ENCODE results near the gene RYR3. TPM values are rescaled to one million over a fixed set of nuclear protein-coding genes. Genes with fewer than 3 reads are reported as not detected.

The RYR3 gene
- total RNA-seq, 1 experiment from 2014 or later = not detected

GRCh38 chr15:33461671-33462070, 150.9 kb downstream of the RYR3 start:
- H3K79me2 ChIP-seq (ENCODE audit: low read length) = no peaks in the 10 kb centered on the region
- H3K9me2 ChIP-seq (replicated peaks; ENCODE audit: insufficient read depth, low read length) = no peaks in the 10 kb centered on the region
- H3K9me3 ChIP-seq (ENCODE audit: low read length) = no peaks in the 10 kb centered on the region
- no peaks in the 10 kb centered on the region for H3K4me1 ChIP-seq (ENCODE audit: low read length)
- no peak overlapping the region for H2AFZ ChIP-seq (ENCODE audit: low read length)
- no peak overlapping the region for H3K4me3 ChIP-seq (ENCODE audit: low read length)
- no peaks in the 10 kb centered on the region; the same call in 1 of the 2 replicates for H3K27me3 ChIP-seq (ENCODE audit: low read length)
- no peak overlapping the region for H3K27ac ChIP-seq (ENCODE audit: low read length)
- H3K4me2 ChIP-seq (ENCODE audit: low read depth, low read length, poor library complexity, severe bottlenecking) = no peak overlapping the region
- no peaks in the 10 kb centered on the region for H3K36me3 ChIP-seq (ENCODE audit: insufficient read depth, low read length)
- H4K20me1 ChIP-seq (ENCODE audit: insufficient read depth, low read depth, low read length) = no peaks in the 10 kb centered on the region
- no peak for DNase-seq
- no peak overlapping the region for H3K9ac ChIP-seq (ENCODE audit: low read length)

- Histone ChIP-seq H3K4me1 (ENCODE audit: low read length) (no peaks in the 10 kb centered on the region), H3K9me3 (ENCODE audit: low read length) (no peaks in the 10 kb centered on the region), H4K20me1 (ENCODE audit: insufficient read depth, low read depth, low read length) (no peaks in the 10 kb centered on the region), H3K9me2 (replicated peaks; ENCODE audit: insufficient read depth, low read length) (no peaks in the 10 kb centered on the region), H3K9ac (ENCODE audit: low read length) (no peak overlapping the region), H3K27ac (ENCODE audit: low read length) (no peak overlapping the region), H3K4me2 (ENCODE audit: low read depth, low read length, poor library complexity, severe bottlenecking) (no peak overlapping the region), H2AFZ (ENCODE audit: low read length) (no peak overlapping the region), H3K79me2 (ENCODE audit: low read length) (no peaks in the 10 kb centered on the region), H3K27me3 (ENCODE audit: low read length) (no peaks in the 10 kb centered on the region), H3K36me3 (ENCODE audit: insufficient read depth, low read length) (no peaks in the 10 kb centered on the region), H3K4me3 (ENCODE audit: low read length) (no peak overlapping the region)
- no peak for DNase-seq
Observed at GRCh38 chr15:33467146-33467815, 156.5 kb downstream of the RYR3 start.

- Histone ChIP-seq H2AFZ (ENCODE audit: low read length) (no peak overlapping the region), H3K4me1 (ENCODE audit: low read length) (no peaks in the 10 kb centered on the region)
Observed at GRCh38 chr15:33467816-33468163, 157.0 kb downstream of the RYR3 start.

DNA sequence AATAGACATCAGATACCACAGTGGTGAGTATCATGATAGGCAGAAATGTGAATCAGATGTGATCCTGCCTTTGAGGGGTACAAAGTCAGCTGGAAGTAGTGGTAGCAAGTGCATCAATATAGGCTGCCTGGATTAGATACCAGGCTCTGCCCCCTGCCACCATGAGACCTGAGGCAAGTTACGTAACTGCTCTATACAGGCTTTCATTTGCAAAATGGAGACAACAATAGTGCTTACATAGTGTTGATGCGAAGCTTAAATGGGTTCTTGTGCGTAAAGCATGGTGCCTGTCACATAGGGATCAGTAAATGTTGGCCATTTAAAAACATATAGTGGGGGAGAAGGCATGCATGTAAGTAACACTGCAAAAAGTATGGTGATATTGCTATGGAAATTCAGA, 158.0 kb downstream of the RYR3 start:
- DNase-seq = no peak

More at GRCh38 chr15:33467816-33468163, 157.0 kb downstream of the RYR3 start:
- Histone ChIP-seq H3K9ac (ENCODE audit: low read length) (no peak overlapping the region), H4K20me1 (ENCODE audit: insufficient read depth, low read depth, low read length) (no peaks in the 10 kb centered on the region), H3K4me3 (ENCODE audit: low read length) (no peak overlapping the region), H3K4me2 (ENCODE audit: low read depth, low read length, poor library complexity, severe bottlenecking) (no peak overlapping the region), H3K27me3 (ENCODE audit: low read length) (no peaks in the 10 kb centered on the region), H3K27ac (ENCODE audit: low read length) (no peak overlapping the region), H3K9me3 (ENCODE audit: low read length) (no peaks in the 10 kb centered on the region), H3K9me2 (replicated peaks; ENCODE audit: insufficient read depth, low read length) (no peaks in the 10 kb centered on the region), H3K36me3 (ENCODE audit: insufficient read depth, low read length) (no peaks in the 10 kb centered on the region), H3K79me2 (ENCODE audit: low read length) (no peaks in the 10 kb centered on the region)
- no peak for DNase-seq

DNA sequence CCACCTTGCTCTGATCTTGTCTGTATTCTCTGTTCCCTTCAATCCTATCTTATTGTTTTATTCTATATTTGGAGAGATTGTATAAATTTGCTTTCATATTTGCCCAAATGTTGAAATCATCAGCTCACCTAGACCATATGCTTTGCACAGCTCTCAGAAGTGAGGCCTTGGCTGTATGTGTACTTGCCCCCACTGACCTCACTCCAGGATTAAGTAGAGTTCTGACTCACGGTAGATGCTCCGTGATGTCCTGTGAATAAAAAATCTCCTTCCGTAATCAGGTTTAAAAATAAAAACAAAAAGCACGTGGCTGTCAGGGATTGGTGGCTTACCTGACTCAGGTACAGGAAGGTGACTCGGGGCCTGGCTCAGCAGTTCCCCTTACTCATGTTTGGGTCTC, 162.2 kb downstream of the RYR3 start:
- no peaks in the 10 kb centered on the region for H3K27me3 ChIP-seq (ENCODE audit: low read length)
- H3K9me2 ChIP-seq (replicated peaks; ENCODE audit: insufficient read depth, low read length) = no peaks in the 10 kb centered on the region
- H3K36me3 ChIP-seq (ENCODE audit: insufficient read depth, low read length) = no peaks in the 10 kb centered on the region
- DNase-seq = no peak
- H4K20me1 ChIP-seq (ENCODE audit: insufficient read depth, low read depth, low read length) = no peaks in the 10 kb centered on the region
- no peaks in the 10 kb centered on the region for H3K9me3 ChIP-seq (ENCODE audit: low read length)
- H3K27ac ChIP-seq (ENCODE audit: low read length) = no peak overlapping the region
- no peak overlapping the region for H3K4me2 ChIP-seq (ENCODE audit: low read depth, low read length, poor library complexity, severe bottlenecking)
- H2AFZ ChIP-seq (ENCODE audit: low read length) = no peak overlapping the region
- H3K9ac ChIP-seq (ENCODE audit: low read length) = no peak overlapping the region
- H3K4me3 ChIP-seq (ENCODE audit: low read length) = no peak overlapping the region
- H3K79me2 ChIP-seq (ENCODE audit: low read length) = no peaks in the 10 kb centered on the region
- no peaks in the 10 kb centered on the region for H3K4me1 ChIP-seq (ENCODE audit: low read length)

More for the DNA sequence above, 158.0 kb downstream of the RYR3 start:
- Histone ChIP-seq H3K9me2 (replicated peaks; ENCODE audit: insufficient read depth, low read length) (no peaks in the 10 kb centered on the region), H2AFZ (ENCODE audit: low read length) (no peak overlapping the region), H3K79me2 (ENCODE audit: low read length) (no peaks in the 10 kb centered on the region), H3K4me2 (ENCODE audit: low read depth, low read length, poor library complexity, severe bottlenecking) (no peak overlapping the region), H3K27ac (ENCODE audit: low read length) (no peak overlapping the region), H3K27me3 (ENCODE audit: low read length) (no peaks in the 10 kb centered on the region), H3K36me3 (ENCODE audit: insufficient read depth, low read length) (no peaks in the 10 kb centered on the region), H3K4me1 (ENCODE audit: low read length) (no peaks in the 10 kb centered on the region), H3K9me3 (ENCODE audit: low read length) (no peaks in the 10 kb centered on the region), H3K9ac (ENCODE audit: low read length) (no peak overlapping the region), H4K20me1 (ENCODE audit: insufficient read depth, low read depth, low read length) (no peaks in the 10 kb centered on the region), H3K4me3 (ENCODE audit: low read length) (no peak overlapping the region)

- Histone ChIP-seq H3K4me3 (ENCODE audit: low read length) (no peak overlapping the region), H3K79me2 (ENCODE audit: low read length) (no peaks in the 10 kb centered on the region), H3K36me3 (ENCODE audit: insufficient read depth, low read length) (no peaks in the 10 kb centered on the region), H3K27me3 (ENCODE audit: low read length) (no peaks in the 10 kb centered on the region), H4K20me1 (ENCODE audit: insufficient read depth, low read depth, low read length) (no peaks in the 10 kb centered on the region), H3K9me3 (ENCODE audit: low read length) (no peaks in the 10 kb centered on the region), H3K4me2 (ENCODE audit: low read depth, low read length, poor library complexity, severe bottlenecking) (no peak overlapping the region), H3K4me1 (ENCODE audit: low read length) (no peaks in the 10 kb centered on the region), H3K9ac (ENCODE audit: low read length) (no peak overlapping the region), H3K9me2 (replicated peaks; ENCODE audit: insufficient read depth, low read length) (no peaks in the 10 kb centered on the region), H2AFZ (ENCODE audit: low read length) (no peak overlapping the region), H3K27ac (ENCODE audit: low read length) (no peak overlapping the region)
- DNase-seq = no peak
Observed at GRCh38 chr15:33473714-33474113, 162.9 kb downstream of the RYR3 start.

DNA sequence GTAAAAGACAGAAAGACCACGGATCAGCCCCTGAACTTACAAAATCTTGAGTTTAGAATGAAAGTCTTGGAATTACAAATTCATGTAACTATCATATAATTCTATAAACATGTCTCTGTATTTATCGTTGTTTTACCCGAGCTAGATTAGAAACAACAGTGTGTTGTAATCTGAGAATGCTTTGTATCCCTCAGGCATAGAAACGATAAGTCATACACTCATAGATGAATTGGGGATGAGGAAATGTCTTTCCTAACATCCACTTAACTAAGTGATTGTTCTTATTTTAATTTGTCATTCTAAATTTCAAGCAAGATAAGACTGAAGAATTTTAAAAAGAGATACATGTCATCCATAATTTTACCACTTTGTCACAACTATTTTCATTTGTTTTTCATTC, 165.3 kb downstream of the RYR3 start:
- Histone ChIP-seq H3K9me2 (replicated peaks; ENCODE audit: insufficient read depth, low read length) (0 out of 2 replicates have a peak, but pooled peaks cover 3% of the 10 kb centered on the region), H3K79me2 (ENCODE audit: low read length) (no peaks in the 10 kb centered on the region), H3K27ac (ENCODE audit: low read length) (no peak overlapping the region), H3K9ac (ENCODE audit: low read length) (no peak overlapping the region), H3K4me3 (ENCODE audit: low read length) (no peak overlapping the region), H2AFZ (ENCODE audit: low read length) (no peak overlapping the region), H3K4me2 (ENCODE audit: low read depth, low read length, poor library complexity, severe bottlenecking) (no peak overlapping the region), H4K20me1 (ENCODE audit: insufficient read depth, low read depth, low read length) (no peaks in the 10 kb centered on the region), H3K4me1 (ENCODE audit: low read length) (no peaks in the 10 kb centered on the region), H3K27me3 (ENCODE audit: low read length) (no peaks in the 10 kb centered on the region), H3K36me3 (ENCODE audit: insufficient read depth, low read length) (no peaks in the 10 kb centered on the region), H3K9me3 (ENCODE audit: low read length) (no peaks in the 10 kb centered on the region)
- DNase-seq = no peak

DNA sequence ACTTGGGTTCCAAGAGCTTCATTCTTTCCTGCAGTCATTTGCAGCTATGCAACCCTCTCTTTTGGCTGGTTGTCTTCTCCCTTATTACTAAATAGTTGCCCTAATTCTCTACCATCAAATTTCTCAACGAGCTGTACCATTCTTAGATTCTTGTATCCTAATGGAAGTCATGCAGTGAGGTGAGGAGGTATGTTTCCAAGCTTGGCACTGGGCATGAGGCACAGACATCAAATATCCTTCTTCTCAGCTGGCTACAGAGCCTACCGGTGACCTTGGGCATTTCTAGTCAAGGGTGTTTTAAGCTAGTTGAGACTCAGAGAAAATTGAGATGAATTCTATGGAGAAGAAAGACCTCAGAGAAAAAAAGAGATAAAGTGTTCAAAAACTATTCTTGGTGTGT, 166.1 kb downstream of the RYR3 start:
- no peak overlapping the region for H3K9ac ChIP-seq (ENCODE audit: low read length)
- no peak overlapping the region for H3K4me3 ChIP-seq (ENCODE audit: low read length)
- no peaks in the 10 kb centered on the region for H3K9me3 ChIP-seq (ENCODE audit: low read length)
- no peak overlapping the region for H3K27ac ChIP-seq (ENCODE audit: low read length)
- no peaks in the 10 kb centered on the region for H3K27me3 ChIP-seq (ENCODE audit: low read length)
- H3K4me1 ChIP-seq (ENCODE audit: low read length) = no peaks in the 10 kb centered on the region
- H3K36me3 ChIP-seq (ENCODE audit: insufficient read depth, low read length) = no peaks in the 10 kb centered on the region
- 0 out of 2 replicates have a peak, but pooled peaks cover 3% of the 10 kb centered on the region for H3K9me2 ChIP-seq (replicated peaks; ENCODE audit: insufficient read depth, low read length)
- DNase-seq = no peak
- H3K4me2 ChIP-seq (ENCODE audit: low read depth, low read length, poor library complexity, severe bottlenecking) = no peak overlapping the region
- no peak overlapping the region for H2AFZ ChIP-seq (ENCODE audit: low read length)
- H4K20me1 ChIP-seq (ENCODE audit: insufficient read depth, low read depth, low read length) = no peaks in the 10 kb centered on the region
- H3K79me2 ChIP-seq (ENCODE audit: low read length) = no peaks in the 10 kb centered on the region

Measured in Karpas-422 (cell line).